DOHH2 (cell line): ENCODE measurements around the gene MT4.
A peak's percentile ranks its signal among the peaks of the same experiment; 100 is the strongest.

Experiments used
- H3F3A ChIP-seq: fragments of 200-600 bp; sonication (generic), shearing (Covaris generic); 2 replicates; pipeline ENCODE4 v1.6.0; 2016; ENCODE audit warnings: antibody characterized with exemption, mild to moderate bottlenecking; ENCODE audit not compliant: control insufficient read depth, insufficient read depth
- H3K27ac ChIP-seq: fragments of 200-600 bp; sonication (generic); 2 replicates; pipeline ENCODE4 v1.5.1; 2014; ENCODE audit warnings: low read depth, mild to moderate bottlenecking, low read length, moderate library complexity
- H3K27me3 ChIP-seq: fragments of 200-600 bp; sonication (generic); 2 replicates; pipeline ENCODE4 v1.6.1; 2014; ENCODE audit warnings: mild to moderate bottlenecking, low read length, mixed read lengths; ENCODE audit not compliant: control insufficient read depth
- H3K36me3 ChIP-seq: fragments of 200-600 bp; sonication (generic); 2 replicates; pipeline ENCODE4 v1.6.1; 2014; ENCODE audit warnings: mild to moderate bottlenecking, low read length, moderate library complexity, mixed read lengths; ENCODE audit not compliant: control insufficient read depth
- H3K4me1 ChIP-seq: fragments of 200-600 bp; sonication (generic); 2 replicates; pipeline ENCODE4 v1.6.1; 2014; ENCODE audit warnings: mild to moderate bottlenecking, low read length, mixed read lengths; ENCODE audit not compliant: control insufficient read depth
- H3K4me2 ChIP-seq: fragments of 200-600 bp; sonication (generic); 2 replicates; pipeline ENCODE4 v1.6.0; 2014; ENCODE audit warnings: mild to moderate bottlenecking, low read length, moderate library complexity
- H3K4me3 ChIP-seq: fragments of 200-600 bp; sonication (generic); 2 replicates; pipeline ENCODE4 v1.5.1; 2014; ENCODE audit warnings: mild to moderate bottlenecking, low read length, mixed read lengths
- H3K79me2 ChIP-seq: fragments of 200-600 bp; sonication (generic); 2 replicates; pipeline ENCODE4 v1.6.1; 2014; ENCODE audit warnings: mild to moderate bottlenecking, low read length, mixed read lengths; ENCODE audit not compliant: control insufficient read depth
- H3K9me2 ChIP-seq: fragments of 200-600 bp; sonication (generic); replicated peaks from 2 replicates; pipeline ENCODE4 v1.6.1; 2014; ENCODE audit warnings: mild to moderate bottlenecking, low read length, mixed read lengths; ENCODE audit not compliant: control insufficient read depth
- H3K9me3 ChIP-seq: fragments of 200-600 bp; sonication (generic); 2 replicates; pipeline ENCODE4 v1.6.1; 2014; ENCODE audit warnings: antibody characterized with exemption, low read length, mixed read lengths; ENCODE audit not compliant: control insufficient read depth, insufficient read depth
- H4K20me1 ChIP-seq: fragments of 200-600 bp; sonication (generic); 2 replicates; pipeline ENCODE4 v1.6.0; 2014; ENCODE audit warnings: low read depth, mild to moderate bottlenecking, antibody characterized with exemption, low read length, moderate library complexity; ENCODE audit not compliant: control insufficient read depth, insufficient read depth
- CTCF ChIP-seq: fragments of 200-600 bp; sonication (generic); IDR thresholded peaks from one replicate; pipeline ENCODE4 v1.5.1; 2014; ENCODE audit warnings: antibody characterized with exemption, mild to moderate bottlenecking, low read depth, low read length; ENCODE audit not compliant: poor library complexity, severe bottlenecking
- EZH2phosphoT487 ChIP-seq: fragments of 200-600 bp; sonication (generic); IDR thresholded peaks from 2 replicates; pipeline ENCODE4 v1.6.1; 2017; ENCODE audit warnings: borderline replicate concordance, mild to moderate bottlenecking, antibody characterized with exemption, low read length, moderate library complexity, mixed read lengths

MT4 gene

DNA sequence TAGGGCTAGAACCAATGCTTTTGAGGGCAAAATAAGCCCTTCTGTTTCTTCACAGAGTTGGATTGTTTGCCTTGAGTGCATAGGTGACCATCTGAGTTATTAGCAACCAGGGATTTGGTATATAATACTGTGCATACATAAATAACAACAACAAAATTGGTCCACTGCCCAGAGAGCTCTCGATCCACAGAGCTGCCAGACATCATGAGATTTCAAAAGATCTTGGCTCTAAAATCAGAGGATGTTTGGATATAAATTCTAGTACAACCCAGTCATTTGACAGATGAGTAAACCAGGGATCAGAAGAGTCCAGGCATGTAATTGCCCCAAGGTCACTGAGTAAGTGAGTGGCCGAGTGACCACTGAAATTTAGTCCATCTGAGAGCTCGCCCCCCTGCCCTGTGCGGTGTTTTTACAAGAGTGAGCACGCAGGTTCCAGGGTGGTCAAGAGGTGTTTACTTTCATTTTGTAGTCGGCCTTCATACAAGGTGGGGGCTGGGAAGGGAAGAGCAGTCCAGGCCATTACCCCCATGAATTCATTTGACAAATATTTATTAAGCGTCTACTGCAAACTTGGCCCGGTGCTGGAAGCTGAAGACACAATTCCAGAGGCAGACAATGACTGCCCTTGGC lies 41.7 kb downstream of the MT4 start:
- Histone ChIP-seq H3K4me2 (no peak overlapping the region), H3K36me3 (no peaks in the 10 kb centered on the region), H3K9me2 (no peaks in the 10 kb centered on the region), H3F3A (no peaks in the 10 kb centered on the region), H3K27me3 (peaks cover 17% of the 10 kb centered on the region), H3K79me2 (no peaks in the 10 kb centered on the region), H3K4me3 (no peak overlapping the region), H3K4me1 (peaks cover 27% of the 10 kb centered on the region), H3K27ac (no peak overlapping the region), H3K9me3 (no peaks in the 10 kb centered on the region), H4K20me1 (no peaks in the 10 kb centered on the region)
- TF ChIP-seq EZH2phosphoT487, result no peak

DNA sequence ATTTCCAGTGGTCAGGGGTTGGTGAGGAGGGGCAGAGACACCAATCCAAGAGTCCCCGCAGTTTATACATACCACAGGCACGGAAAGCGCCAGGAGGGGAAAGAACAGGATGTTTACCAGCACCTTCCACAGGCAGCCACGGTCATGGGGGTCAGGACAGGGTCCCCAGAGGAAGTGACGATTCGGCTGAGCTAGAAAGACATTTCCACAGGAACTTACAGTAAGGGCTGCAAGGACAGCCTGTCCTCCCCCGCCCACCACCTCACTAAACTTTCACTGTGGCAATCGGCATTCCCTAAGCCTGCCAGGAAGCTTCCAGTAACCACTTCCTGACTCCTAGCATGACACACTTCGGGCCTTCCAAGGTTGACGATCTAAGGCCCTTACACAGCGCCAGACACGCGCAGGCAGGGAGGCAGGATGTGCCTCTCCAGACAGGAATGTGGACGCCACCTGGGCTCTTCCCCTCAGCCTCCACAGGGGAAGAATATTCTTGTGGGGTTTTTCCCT lies 42.3 kb downstream of the MT4 start:
- Histone ChIP-seq H3K4me1 (peaks cover 27% of the 10 kb centered on the region), H3K9me2 (no peaks in the 10 kb centered on the region), H3K36me3 (no peaks in the 10 kb centered on the region), H3F3A (no peaks in the 10 kb centered on the region), H3K9me3 (no peaks in the 10 kb centered on the region), H4K20me1 (no peaks in the 10 kb centered on the region), H3K27ac (no peak overlapping the region), H3K4me3 (no peak overlapping the region), H3K4me2 (no peak overlapping the region), H3K79me2 (no peaks in the 10 kb centered on the region), H3K27me3 (peaks cover 16% of the 10 kb centered on the region)
- TF ChIP-seq EZH2phosphoT487 (no peak), CTCF (no peak)

- peaks cover 16% of the 10 kb centered on the region for H3K27me3 ChIP-seq
- H3F3A ChIP-seq, result no peaks in the 10 kb centered on the region
- no peak overlapping the region for H3K27ac ChIP-seq
- peaks cover 27% of the 10 kb centered on the region for H3K4me1 ChIP-seq
- H3K36me3 ChIP-seq, result no peaks in the 10 kb centered on the region
- H3K4me2 ChIP-seq, result peak overlapping the region; percentile 83
- no peaks in the 10 kb centered on the region for H4K20me1 ChIP-seq
- H3K9me2 ChIP-seq, result no peaks in the 10 kb centered on the region
- TF ChIP-seq CTCF (no peak), EZH2phosphoT487 (no peak)
- H3K79me2 ChIP-seq, result no peaks in the 10 kb centered on the region
- no peaks in the 10 kb centered on the region for H3K9me3 ChIP-seq
- H3K4me3 ChIP-seq, result no peak overlapping the region
These were observed 42.8 kb downstream of the MT4 start for GRCh38 chr16:56607675-56608042.

DNA sequence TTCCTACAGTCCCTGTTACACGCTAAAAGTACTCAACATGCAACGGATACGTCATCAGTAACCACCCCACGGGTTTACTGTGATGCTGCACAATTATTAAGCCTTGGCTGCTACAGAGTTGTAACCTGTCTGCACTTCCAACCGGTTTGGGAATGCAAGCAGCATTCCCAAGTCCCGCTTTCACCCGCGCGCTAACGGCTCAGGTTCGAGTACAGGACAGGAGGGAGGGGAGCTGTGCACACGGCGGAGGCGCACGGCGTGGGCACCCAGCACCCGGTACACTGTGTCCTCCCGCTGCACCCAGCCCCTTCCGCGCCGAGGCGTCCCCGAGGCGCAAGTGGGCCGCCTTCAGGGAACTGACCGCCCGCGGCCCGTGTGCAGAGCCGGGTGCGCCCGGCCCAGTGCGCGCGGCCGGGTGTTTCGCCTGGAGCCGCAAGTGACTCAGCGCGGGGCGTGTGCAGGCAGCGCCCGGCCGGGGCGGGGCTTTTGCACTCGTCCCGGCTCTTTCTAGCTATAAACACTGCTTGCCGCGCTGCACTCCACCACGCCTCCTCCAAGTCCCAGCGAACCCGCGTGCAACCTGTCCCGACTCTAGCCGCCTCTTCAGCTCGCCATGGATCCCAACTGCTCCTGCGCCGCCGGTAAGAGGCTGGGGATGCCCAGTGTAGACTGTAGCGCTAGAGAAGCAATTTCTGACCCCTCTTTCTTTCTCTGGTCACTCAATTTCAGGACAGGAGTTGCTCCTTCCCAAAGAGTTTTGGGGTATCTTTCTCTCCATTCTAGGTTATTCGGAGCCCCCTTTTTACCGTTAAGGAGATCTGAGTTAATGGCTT lies 43.4 kb downstream of the MT4 start, which contains the start of gene MT2A:
Gene MT2A (plus strand): TSS at position 542 of the 833 bp plus-strand sequence. CDS start 72 bp downstream, at position 614.
- H3K4me2 ChIP-seq, result peak within 1 kb of the TSS; percentile 83
- TF ChIP-seq CTCF, result no peak
- TF ChIP-seq EZH2phosphoT487, result no peak
- no peak within 1 kb of the TSS for H3K27ac ChIP-seq
- H3K4me1 ChIP-seq, result peaks cover 27% of the 10 kb centered on the region
- no peaks in the 10 kb centered on the region for H3K9me3 ChIP-seq
- peak within 1 kb of the TSS; percentile 68 for H3K4me3 ChIP-seq
- H4K20me1 ChIP-seq, result no peaks in the 10 kb centered on the region
- H3K9me2 ChIP-seq, result no peaks in the 10 kb centered on the region
- no peaks in the 10 kb centered on the region for H3K79me2 ChIP-seq
- H3K36me3 ChIP-seq, result no peaks in the 10 kb centered on the region
- H3F3A ChIP-seq, result no peaks in the 10 kb centered on the region
- H3K27me3 ChIP-seq, result peaks cover 16% of the 10 kb centered on the region
